Iris pigment epithelial cell (primary cell): ENCODE measurements around the gene NUTM2A.
"Not testable (repeated sequence)": the region's sequence is repeated elsewhere in the genome, so short reads cannot be mapped to it uniquely, and the experiment has no call there.

ENCODE experiments used
- DNase-seq: peaks from one replicate; pipeline ENCODE4 v3.0.0-alpha.2; 2011; ENCODE audit warnings: low read depth

Gene NUTM2A

DNA sequence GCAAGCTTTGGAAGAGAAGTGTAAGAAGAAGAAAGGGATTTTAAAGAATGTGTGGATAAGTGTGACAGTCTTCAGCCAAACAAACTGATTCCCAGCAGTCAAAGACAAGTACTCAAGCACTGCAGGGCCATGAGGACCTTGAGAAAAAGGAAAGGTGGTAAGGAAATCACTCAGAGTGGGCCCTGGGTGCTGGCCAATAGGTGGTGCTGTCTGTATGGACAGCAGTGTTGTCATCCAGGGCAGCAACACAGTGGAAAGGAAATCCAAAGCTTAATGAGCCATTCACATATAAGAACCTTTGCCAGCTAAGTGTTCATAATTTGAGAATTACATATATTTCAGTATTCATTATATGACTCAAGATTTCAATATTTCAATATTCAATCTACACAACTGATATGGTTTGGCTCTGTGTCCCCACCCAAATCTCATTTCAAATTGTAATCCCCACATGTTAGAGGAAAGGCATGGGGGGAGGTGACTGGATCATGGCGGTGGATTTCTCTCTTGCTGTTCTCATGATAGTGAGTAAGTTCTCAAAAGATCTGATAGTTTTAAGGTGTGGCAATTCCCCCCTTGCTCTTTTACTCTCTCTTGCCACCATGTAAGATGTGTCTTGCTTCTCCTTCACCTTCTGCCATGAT lies 55.6 kb downstream of the NUTM2A start:
- DNase-seq: not testable (repeated sequence)
